Vagina (tissue), 2 donors: ENCODE measurements around the gene TGDS.

Source experiments
- CTCF ChIP-seq, 3 experiments: fragments of 450-650 bp in 2 of 3; fragments of 200-600 bp in 1 of 3; sonication (generic) in 1 of 3; IDR thresholded peaks; one replicate each; pipeline ENCODE4 v1.5.1; 2017 to 2019; ENCODE audit warnings: antibody characterized with exemption in 3 of 3, mild to moderate bottlenecking in 2 of 3, moderate library complexity in 2 of 3
- POLR2A ChIP-seq, 2 donors: fragments of 450-650 bp; IDR thresholded peaks; one replicate each; pipeline ENCODE4 v1.6.1; 2017; ENCODE audit warnings: antibody characterized with exemption in 2 of 2, mild to moderate bottlenecking in 2 of 2, moderate library complexity in 2 of 2
- POLR2AphosphoS5 ChIP-seq, 2 donors: sonication (generic); formaldehyde crosslinking; IDR thresholded peaks; one replicate each; pipeline ENCODE4 v1.9.0; 2017; ENCODE audit warnings: antibody characterized with exemption in 2 of 2, mild to moderate bottlenecking in 2 of 2, low read depth in 1 of 2; ENCODE audit not compliant: insufficient read depth in 1 of 2

- TF ChIP-seq CTCF (IDR thresholded peaks at IDR 0.05) (no peak), POLR2A (IDR thresholded peaks at IDR 0.05) (no peak), POLR2AphosphoS5 (IDR thresholded peaks at IDR 0.05; ENCODE audit: insufficient read depth in 1 of 2, low read depth in 1 of 2) (no peak)
Observed at GRCh38 chr13:94559222-94559795, 36.6 kb downstream of the TGDS start.
